HL-60/S4 treated with retinoic acid at 250 ng/mL for 4 days and 3 days (cell line): ENCODE results near the gene LCK.
"Not testable (repeated sequence)": the region's sequence is repeated elsewhere in the genome, so short reads cannot be mapped to it uniquely, and the experiment has no call there.

Experiments used
- in situ Hi-C: fragments of 300-500 bp; cut with MboI; formaldehyde crosslinking; loops from 2 replicates; pipeline ENCODE4 v1.7.0; 2022; ENCODE audit warnings: low sequenced_read_pairs

Gene LCK

GRCh38 chr1:32239790-32240139 is 11.3 kb upstream of the LCK start:
- in situ Hi-C loops: no loop called here

- in situ Hi-C loops: no loop called here
Observed at GRCh38 chr1:32240140-32240951, 10.7 kb upstream of the LCK start.

GRCh38 chr1:32241001-32241763 is 9.9 kb upstream of the LCK start:
- in situ Hi-C loops: no loop called here

- in situ Hi-C loops: no loop called here
Observed at GRCh38 chr1:32242341-32242851, 8.7 kb upstream of the LCK start.

- in situ Hi-C loops: no loop called here
Observed at GRCh38 chr1:32246888-32247273, 4.2 kb upstream of the LCK start, which contains the start of gene FAM167B. Gene FAM167B (plus strand): TSS chr1:32247222. CDS start chr1:32247422, 200 bp downstream.

GRCh38 chr1:32247452-32247851 is 3.6 kb upstream of the LCK start:
- in situ Hi-C loops: no loop called here

- in situ Hi-C loops: no loop called here
Observed at GRCh38 chr1:32247983-32248889, 2.8 kb upstream of the LCK start.

- in situ Hi-C loops: no loop called here
Observed at GRCh38 chr1:32249831-32250525, 1.1 kb upstream of the LCK start.

GRCh38 chr1:32255072-32256071 is 4.3 kb downstream of the LCK start:
- in situ Hi-C loops: no loop called here

GRCh38 chr1:32256473-32257226 is 5.6 kb downstream of the LCK start:
- in situ Hi-C loops: no loop called here

GRCh38 chr1:32257227-32257508 is 6.1 kb downstream of the LCK start:
- in situ Hi-C loops: no loop called here

- in situ Hi-C loops: not testable (repeated sequence)
Observed at GRCh38 chr1:32263236-32263593, 12.2 kb downstream of the LCK start.

- in situ Hi-C loops: no loop called here
Observed at GRCh38 chr1:32263744-32264143, 12.7 kb downstream of the LCK start.

- in situ Hi-C loops: no loop called here
Observed at GRCh38 chr1:32265846-32266245, 14.8 kb downstream of the LCK start.

- in situ Hi-C loops: no loop called here
Observed at GRCh38 chr1:32266921-32267591, 16.0 kb downstream of the LCK start.

GRCh38 chr1:32269744-32270143 is 18.7 kb downstream of the LCK start:
- in situ Hi-C loops: no loop called here

GRCh38 chr1:32272557-32273390 is 21.7 kb downstream of the LCK start:
- in situ Hi-C loops: no loop called here
